ENCODE results near the gene CFAP73.
A peak's percentile ranks its signal among the peaks of the same experiment; 100 is the strongest.

The CFAP73 gene

DNA sequence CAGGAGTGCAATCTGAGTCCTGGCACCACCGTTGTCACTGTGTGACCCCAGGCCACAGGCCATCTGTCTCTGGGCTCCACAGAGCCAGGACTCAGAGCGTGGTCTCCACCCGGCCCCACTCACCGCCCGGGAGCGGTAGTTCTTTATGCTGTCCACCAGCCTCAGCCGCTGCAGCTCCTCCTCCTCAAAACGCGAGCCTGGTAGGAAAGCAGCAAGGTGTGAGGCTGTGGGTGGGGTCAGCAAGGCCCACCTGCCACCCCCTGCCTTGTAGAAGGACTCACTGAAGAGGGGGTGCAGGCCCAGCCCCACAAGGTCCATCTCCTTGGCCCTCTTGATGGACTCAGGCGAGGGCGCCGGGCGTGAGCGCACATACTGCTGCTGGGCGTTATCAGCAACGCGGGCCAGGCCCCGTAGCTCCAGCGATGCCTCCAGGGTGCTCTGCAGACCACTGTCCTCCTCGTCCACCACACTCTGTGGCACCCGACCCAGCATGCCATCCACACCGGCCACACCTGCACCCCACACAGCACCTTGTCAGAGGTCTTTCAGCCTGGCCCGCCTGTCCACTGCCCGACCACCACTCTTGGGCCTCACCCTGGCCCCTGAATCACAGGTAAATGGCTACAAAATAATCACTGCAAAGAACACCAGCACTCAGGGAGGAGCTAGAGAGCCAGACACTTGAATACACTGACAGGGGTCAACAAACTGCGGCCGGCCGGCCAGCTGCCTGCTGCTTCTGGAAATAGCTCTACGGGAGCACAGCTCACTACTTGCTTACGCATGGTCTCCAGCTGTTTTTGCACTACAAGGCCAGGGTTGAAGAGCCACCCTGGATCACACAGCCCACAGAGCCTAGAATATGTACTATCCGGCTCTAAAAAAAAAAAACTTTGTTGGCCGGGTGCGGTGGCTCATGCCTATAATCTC is 16.3 kb downstream of the CFAP73 start:
- DNase-seq (ENCODE audit: low spot score): no peak

DNA sequence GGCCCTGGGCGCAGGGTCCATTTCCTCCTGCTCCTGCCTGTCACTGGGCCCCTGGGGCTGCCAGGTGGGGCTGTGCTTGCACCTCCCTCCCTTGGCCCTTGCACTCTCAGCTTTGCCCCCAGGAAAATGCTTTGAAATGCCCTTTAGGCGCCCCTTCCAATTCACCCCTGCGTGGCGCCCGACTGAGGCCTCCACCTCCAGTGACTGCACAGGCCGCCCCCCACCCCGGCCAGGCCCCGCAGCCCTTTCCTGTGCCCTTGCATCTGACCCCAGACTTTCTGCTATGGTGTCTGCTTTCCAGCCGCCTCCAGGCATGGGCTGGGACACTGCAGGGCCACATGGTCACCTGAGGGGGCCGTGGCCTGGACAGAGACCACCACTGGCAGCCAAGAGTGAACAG is 18.3 kb downstream of the CFAP73 start:
- no peak for DNase-seq (ENCODE audit: low spot score)

DNA sequence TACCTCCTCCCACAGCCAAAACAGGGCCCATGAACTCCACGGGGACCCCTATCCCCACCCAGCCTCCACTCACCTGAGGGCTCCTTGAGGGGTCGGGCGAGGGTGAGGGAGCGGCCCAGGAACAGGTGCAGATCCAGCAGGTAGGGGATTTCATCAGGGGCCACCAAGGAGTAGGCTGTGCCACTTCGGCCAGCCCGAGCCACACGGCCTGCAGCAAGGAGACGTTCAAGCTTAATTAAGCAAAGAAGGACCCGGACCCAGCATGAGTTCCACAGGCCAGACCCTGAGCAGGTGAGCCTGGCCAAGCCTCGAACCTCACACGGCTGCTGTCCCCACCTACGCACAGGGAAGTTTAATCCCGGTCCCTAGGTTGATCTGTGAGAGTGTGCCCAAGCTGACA is 20.2 kb downstream of the CFAP73 start:
- DNase-seq (ENCODE audit: low spot score): no peak

GRCh38 chr12:113170457-113170856 is 20.9 kb downstream of the CFAP73 start:
- DNase-seq (ENCODE audit: low spot score): no peak

DNA sequence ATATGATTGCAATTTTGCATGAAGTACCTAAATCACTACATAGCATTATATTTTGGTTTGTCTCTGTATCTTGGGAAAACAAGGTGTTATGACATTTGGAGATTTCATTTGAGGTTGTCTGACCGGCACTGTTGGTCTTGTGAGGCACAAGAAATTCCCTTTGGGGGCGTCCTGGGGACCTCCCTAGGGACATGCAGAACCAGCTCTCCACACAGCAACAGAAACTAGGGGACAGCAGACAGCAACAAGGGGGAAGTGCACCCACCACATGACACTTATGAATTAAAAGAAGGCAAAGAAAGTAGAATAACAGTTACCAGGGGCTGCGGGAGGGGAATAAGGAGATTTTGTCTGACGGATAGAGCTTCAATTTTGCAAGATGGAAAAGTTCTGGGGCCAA is 21.4 kb downstream of the CFAP73 start:
- DNase-seq (ENCODE audit: low spot score): peak; percentile 40

DNA sequence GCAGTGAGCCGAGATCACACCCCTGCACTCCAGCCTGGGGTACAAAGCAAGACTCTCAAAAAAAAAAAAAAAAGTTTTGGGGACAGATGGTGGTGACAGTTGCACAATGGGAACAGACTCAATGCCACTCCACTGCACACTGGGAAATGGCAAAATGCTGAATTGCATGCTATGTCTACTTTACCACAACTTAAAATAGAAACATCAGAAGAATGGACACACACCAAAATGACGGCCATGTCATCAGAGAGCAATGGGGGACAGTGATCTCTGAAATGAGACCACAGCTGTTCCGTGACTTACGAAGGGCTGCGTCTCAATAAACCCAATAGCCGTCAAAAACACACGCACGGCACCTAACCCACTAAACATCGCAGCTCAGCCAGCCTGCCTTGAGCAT is 22.0 kb downstream of the CFAP73 start:
- DNase-seq (ENCODE audit: low spot score): no peak

GRCh38 chr12:113172185-113172584 is 22.7 kb downstream of the CFAP73 start:
- DNase-seq (ENCODE audit: low spot score): no peak

GRCh38 chr12:113173081-113173698 is 23.7 kb downstream of the CFAP73 start:
- DNase-seq (ENCODE audit: low spot score): peak; percentile 53

DNA sequence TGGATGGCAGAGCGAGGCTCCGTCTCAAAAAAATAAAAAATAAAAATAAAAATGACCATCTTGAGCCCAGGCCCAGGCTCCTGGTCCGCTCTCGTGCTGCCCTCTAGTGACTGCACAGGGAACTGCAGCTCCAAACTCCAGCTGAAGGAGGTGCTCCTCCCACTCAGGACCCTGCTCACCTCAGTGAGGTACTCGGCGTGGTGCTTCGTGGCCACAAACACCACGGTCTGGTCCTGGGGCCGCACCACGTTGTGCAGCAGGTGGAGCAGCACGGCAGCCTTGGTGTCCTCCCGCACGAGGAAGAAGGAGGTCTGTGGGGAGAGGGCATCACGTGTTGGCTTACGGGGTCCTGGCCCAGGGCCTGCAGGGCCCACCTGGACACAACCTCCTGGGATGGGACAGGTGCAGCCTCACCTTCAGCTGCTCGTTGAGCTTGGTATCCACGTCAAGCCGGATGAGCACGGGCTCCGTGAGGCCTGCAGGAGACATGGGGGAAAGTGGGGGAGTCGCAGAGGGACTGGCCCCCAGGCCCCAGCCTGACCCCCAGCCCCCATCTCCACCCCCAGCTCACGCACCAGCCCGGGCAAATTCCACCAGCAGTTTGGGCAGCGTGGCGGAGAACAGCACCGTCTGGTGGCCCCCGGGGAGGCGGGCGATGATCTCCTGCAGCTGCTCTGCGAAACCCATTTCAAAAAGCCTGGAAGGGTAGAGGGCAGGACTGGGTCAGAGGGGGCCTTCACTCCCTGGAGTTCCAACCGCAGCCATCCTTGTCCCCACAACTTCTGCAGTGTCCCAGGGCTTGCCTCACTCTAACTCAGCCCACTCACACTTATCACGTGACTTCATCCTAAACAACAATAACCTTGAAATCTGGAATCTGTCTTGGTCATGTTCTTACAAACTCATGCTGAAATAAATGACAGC is 25.2 kb downstream of the CFAP73 start:
- peak; percentile 86 for DNase-seq (ENCODE audit: low spot score)

DNA sequence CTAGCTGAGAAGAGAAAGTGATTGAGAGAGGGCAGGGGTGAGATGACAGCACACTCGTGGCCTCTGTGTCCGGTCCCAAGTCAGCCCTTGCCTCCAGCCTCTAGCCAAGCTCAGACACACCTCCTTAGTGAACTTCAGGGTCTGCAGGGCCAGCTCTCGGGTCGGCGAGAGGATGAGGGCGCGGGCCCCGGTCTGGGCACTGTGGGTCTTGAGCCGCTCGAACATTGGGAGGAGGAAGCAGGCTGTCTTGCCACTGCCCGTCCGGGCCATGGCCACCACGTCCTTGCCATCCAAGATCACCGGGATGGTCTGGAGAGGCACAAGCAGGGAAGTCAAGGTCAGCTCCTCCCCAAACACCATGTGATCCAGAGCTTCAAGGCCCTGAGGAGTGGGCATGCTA is 29.5 kb downstream of the CFAP73 start:
- DNase-seq (ENCODE audit: low spot score): no peak

- DNase-seq (ENCODE audit: low spot score): no peak
These were observed 30.8 kb downstream of the CFAP73 start for GRCh38 chr12:113180333-113180732.

DNA sequence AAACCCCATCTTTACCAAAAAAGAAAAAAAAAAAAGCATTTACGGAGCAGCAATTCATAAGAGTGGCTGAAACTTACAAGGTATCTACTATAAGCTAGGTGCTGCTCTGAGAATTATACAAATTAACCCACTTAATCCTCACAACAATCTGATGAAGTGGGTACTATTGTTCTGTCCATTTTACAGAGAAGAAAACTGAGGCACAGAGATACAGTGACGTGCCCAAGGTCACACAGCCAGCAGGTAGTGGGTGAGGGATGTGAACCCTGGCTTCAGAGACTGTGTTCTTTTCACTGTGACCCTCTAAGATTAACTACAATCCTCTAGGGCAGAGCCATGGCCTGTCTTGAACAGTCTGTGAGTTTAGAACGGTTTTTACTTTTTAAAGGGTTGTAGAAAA is 32.5 kb downstream of the CFAP73 start:
- no peak for DNase-seq (ENCODE audit: low spot score)

- DNase-seq (ENCODE audit: low spot score): no peak
These were observed 33.6 kb downstream of the CFAP73 start for GRCh38 chr12:113183030-113183589.

DNA sequence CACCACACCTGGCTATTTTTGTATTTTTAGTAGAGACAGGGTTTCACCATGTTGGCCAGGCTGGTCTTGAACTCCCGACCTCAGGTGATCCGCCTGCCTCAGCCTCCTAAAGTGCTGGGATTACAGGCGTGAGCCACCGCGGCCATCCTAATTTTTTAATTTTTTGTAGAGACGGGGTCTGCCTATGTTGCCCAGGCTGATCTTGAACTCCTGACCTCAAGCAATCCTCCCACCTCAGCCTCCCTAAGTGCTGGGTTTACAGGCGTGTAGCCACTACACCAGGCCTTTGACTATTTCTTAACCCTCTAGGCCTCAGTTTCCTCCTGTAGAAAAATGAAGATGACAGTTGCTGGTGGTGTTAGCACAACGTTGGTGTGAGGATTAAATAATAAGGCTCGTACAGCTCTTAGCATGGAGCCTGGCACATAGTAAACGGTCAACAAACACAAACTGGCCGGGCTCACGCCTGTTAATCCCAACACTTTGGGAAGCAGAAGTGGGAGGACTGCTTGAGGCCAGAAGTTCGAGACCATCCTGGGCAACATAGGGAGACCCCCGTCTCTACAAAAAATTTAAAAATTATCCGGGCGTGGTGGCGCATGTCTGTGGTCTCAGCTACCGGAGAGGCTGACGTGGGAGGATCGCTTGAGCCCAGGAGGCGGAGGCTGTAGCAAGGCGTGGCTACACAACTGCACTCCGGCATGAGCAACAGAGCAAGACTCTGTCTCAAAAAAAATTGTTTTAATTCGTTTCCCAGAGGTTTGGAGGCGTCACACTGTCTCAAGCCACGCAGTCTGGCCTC is 34.8 kb downstream of the CFAP73 start:
- DNase-seq (ENCODE audit: low spot score): no peak

GRCh38 chr12:113184900-113185179 is 35.3 kb downstream of the CFAP73 start:
- peak; percentile 93 for DNase-seq (ENCODE audit: low spot score)

DNA sequence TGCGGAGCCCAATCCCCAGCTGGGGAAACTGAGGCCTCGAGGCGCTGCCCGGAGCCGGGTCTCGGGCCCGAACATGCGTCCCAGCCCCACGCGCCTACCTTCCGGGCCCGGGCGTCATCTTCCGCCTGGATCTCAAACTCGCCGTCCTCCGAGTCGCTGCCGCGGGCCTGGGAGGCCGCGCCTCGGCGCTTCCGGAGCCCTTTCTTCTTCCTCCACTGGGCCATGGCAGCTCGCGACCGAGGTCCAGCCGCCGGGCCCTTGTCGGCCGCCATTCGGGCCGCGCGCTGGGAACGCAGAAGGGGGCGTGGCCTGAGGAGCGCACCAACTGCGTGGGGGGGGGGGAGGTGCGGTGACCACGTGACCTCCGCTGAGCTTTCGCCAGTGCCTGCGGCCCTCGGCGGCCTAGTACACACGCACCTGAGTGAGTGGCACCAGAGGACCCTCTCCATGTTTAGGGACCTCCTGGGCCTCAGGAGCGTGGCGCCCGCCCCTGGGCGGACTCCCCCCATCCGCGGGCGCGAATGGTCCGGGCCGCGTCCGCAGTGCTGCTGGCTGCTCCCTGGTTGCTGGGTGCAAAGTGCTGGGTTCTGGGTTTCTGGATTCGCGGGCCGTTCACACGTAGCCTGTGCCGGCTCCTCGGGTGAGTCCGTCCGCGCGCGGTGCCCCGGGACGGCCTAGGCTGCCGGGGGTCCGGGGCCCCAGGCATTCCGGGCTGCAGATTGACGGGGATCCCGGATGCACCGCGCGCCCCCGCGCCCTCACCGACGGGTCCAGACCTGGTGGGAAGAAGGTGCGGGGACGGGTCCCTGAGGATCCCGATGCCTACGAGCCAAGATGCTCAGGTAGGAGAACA is 35.9 kb downstream of the CFAP73 start, which contains the start of the genes DDX54 and RITA1:
DDX54 (minus strand) TSS at position 299 of the 853 bp plus-strand sequence; CDS start at position 272, 27 bp downstream.
RITA1 (plus strand) TSS at position 542 of the 853 bp plus-strand sequence. CDS start 1,026 bp downstream, outside the sequence.
- peak; percentile 75 for DNase-seq (ENCODE audit: low spot score)

GRCh38 chr12:113186033-113186365 is 36.5 kb downstream of the CFAP73 start:
- DNase-seq (ENCODE audit: low spot score): no peak

- DNase-seq (ENCODE audit: low spot score): no peak
These were observed 37.3 kb downstream of the CFAP73 start for GRCh38 chr12:113186666-113187325.

DNA sequence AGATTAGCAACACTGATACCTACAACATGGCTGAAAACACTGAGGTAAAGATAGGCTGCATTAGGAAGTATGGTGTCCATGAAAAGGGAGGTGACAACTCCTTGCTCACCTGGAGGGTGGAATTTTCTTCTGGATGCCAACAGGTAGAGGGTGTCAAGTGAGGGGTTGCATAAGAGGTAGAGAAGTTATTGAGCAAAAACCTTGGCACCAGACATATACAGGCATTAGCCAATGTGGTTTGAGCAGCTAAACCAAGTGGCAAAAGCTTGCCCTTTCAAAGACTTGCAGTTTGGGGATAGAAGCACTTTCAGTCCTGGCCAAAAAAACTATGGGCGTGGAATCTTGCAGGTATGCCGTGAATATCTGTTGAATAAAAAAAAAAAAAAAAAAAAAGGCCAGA is 39.8 kb downstream of the CFAP73 start:
- no peak for DNase-seq (ENCODE audit: low spot score)

- DNase-seq (ENCODE audit: low spot score): no peak
These were observed 41.2 kb downstream of the CFAP73 start for GRCh38 chr12:113190761-113191160.

Data from germinal center (tissue), 1 donor.